ENCODE results near the gene PLCL2. TPM values are rescaled to one million over a fixed set of nuclear protein-coding genes. Genes with fewer than 3 reads are reported as not detected.
"Not testable (repeated sequence)": the region's sequence is repeated elsewhere in the genome, so short reads cannot be mapped to it uniquely, and the experiment has no call there.

The PLCL2 gene
- total and polyA plus RNA-seq, 2 donors = 7.0 to 17.8 TPM

GRCh38 chr3:17106801-17107200 lies 222.0 kb downstream of the PLCL2 start:
- not testable (repeated sequence) for H3K36me3 ChIP-seq (ENCODE audit: control insufficient read depth in 2 of 2, insufficient read depth in 2 of 2, low read length in 1 of 2); H3K9me3 ChIP-seq (ENCODE audit: control insufficient read depth in 2 of 2, insufficient read depth in 1 of 2, low read length in 1 of 2); H3K27ac ChIP-seq (ENCODE audit: low read depth in 1 of 2, low read length in 1 of 2); DNase-seq (ENCODE audit: low read depth in 6 of 9, low spot score in 9 of 9); H3K4me1 ChIP-seq (ENCODE audit: control insufficient read depth in 2 of 2, insufficient read depth in 2 of 2, low read length in 2 of 2); H3K27me3 ChIP-seq (ENCODE audit: control insufficient read depth in 2 of 2, insufficient read depth in 1 of 2, low read length in 1 of 2); H3K4me3 ChIP-seq (ENCODE audit: low read length in 2 of 2)
- WGBS = 97% methylated on average over 5 of the region's 5 CpGs

- WGBS = 69% methylated on average over 8 of the region's 8 CpGs
- no peak for DNase-seq (ENCODE audit: low read depth in 6 of 9, low spot score in 9 of 9)
- no peaks in the 10 kb centered on the region for H3K36me3 ChIP-seq (ENCODE audit: control insufficient read depth in 2 of 2, insufficient read depth in 2 of 2, low read length in 1 of 2)
- no peaks in the 10 kb centered on the region for H3K4me1 ChIP-seq (ENCODE audit: control insufficient read depth in 2 of 2, insufficient read depth in 2 of 2, low read length in 2 of 2)
- H3K4me3 ChIP-seq (ENCODE audit: low read length in 2 of 2) = no peak overlapping the region
- H3K9me3 ChIP-seq (ENCODE audit: control insufficient read depth in 2 of 2, insufficient read depth in 1 of 2, low read length in 1 of 2) = no peaks in the 10 kb centered on the region
- no peaks in the 10 kb centered on the region for H3K27me3 ChIP-seq (ENCODE audit: control insufficient read depth in 2 of 2, insufficient read depth in 1 of 2, low read length in 1 of 2)
- no peak overlapping the region for H3K27ac ChIP-seq (ENCODE audit: low read depth in 1 of 2, low read length in 1 of 2)
Observed at GRCh38 chr3:17110660-17111396, 226.1 kb downstream of the PLCL2 start.

DNA sequence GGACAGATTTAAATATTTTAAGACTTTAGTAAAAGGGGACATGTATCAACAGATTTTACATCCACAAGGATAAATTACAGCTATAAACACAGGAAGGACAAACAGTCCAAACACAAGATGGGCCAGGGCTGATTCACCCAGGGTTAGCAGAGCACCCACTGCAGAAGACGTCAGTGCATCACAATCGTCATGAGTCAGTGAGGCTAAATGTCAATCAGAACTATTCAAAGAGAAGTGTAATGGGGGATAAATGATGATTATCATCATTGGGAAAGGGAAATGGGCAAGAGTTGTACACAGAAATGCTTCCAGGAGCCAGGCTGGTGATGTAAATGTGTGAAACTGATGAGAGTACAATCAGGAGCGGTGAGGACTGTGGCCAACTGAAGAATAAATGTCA lies 226.8 kb downstream of the PLCL2 start:
- WGBS = 97% methylated on average over 3 of the region's 3 CpGs
- no peak overlapping the region for H3K27ac ChIP-seq (ENCODE audit: low read depth in 1 of 2, low read length in 1 of 2)
- DNase-seq (ENCODE audit: low read depth in 6 of 9, low spot score in 9 of 9) = no peak
- H3K4me3 ChIP-seq (ENCODE audit: low read length in 2 of 2) = no peak overlapping the region
- no peaks in the 10 kb centered on the region for H3K36me3 ChIP-seq (ENCODE audit: control insufficient read depth in 2 of 2, insufficient read depth in 2 of 2, low read length in 1 of 2)
- no peaks in the 10 kb centered on the region for H3K9me3 ChIP-seq (ENCODE audit: control insufficient read depth in 2 of 2, insufficient read depth in 1 of 2, low read length in 1 of 2)
- no peaks in the 10 kb centered on the region for H3K27me3 ChIP-seq (ENCODE audit: control insufficient read depth in 2 of 2, insufficient read depth in 1 of 2, low read length in 1 of 2)
- H3K4me1 ChIP-seq (ENCODE audit: control insufficient read depth in 2 of 2, insufficient read depth in 2 of 2, low read length in 2 of 2) = no peaks in the 10 kb centered on the region

- Histone ChIP-seq H3K27me3 (ENCODE audit: control insufficient read depth in 2 of 2, insufficient read depth in 1 of 2, low read length in 1 of 2) (no peaks in the 10 kb centered on the region), H3K4me1 (ENCODE audit: control insufficient read depth in 2 of 2, insufficient read depth in 2 of 2, low read length in 2 of 2) (no peaks in the 10 kb centered on the region), H3K4me3 (ENCODE audit: low read length in 2 of 2) (no peak overlapping the region), H3K27ac (ENCODE audit: low read depth in 1 of 2, low read length in 1 of 2) (no peak overlapping the region), H3K9me3 (ENCODE audit: control insufficient read depth in 2 of 2, insufficient read depth in 1 of 2, low read length in 1 of 2) (no peaks in the 10 kb centered on the region), H3K36me3 (ENCODE audit: control insufficient read depth in 2 of 2, insufficient read depth in 2 of 2, low read length in 1 of 2) (no peaks in the 10 kb centered on the region)
- WGBS = 99% methylated on average over 3 of the region's 3 CpGs
- no peak for DNase-seq (ENCODE audit: low read depth in 6 of 9, low spot score in 9 of 9)
Observed at GRCh38 chr3:17115186-17115585, 230.4 kb downstream of the PLCL2 start.

GRCh38 chr3:17116007-17116600 lies 231.3 kb downstream of the PLCL2 start:
- no peaks in the 10 kb centered on the region for H3K9me3 ChIP-seq (ENCODE audit: control insufficient read depth in 2 of 2, insufficient read depth in 1 of 2, low read length in 1 of 2)
- H3K27ac ChIP-seq (ENCODE audit: low read depth in 1 of 2, low read length in 1 of 2) = no peak overlapping the region
- no peaks in the 10 kb centered on the region for H3K4me1 ChIP-seq (ENCODE audit: control insufficient read depth in 2 of 2, insufficient read depth in 2 of 2, low read length in 2 of 2)
- no peak overlapping the region for H3K4me3 ChIP-seq (ENCODE audit: low read length in 2 of 2)
- H3K27me3 ChIP-seq (ENCODE audit: control insufficient read depth in 2 of 2, insufficient read depth in 1 of 2, low read length in 1 of 2) = no peaks in the 10 kb centered on the region
- no peak for DNase-seq (ENCODE audit: low read depth in 6 of 9, low spot score in 9 of 9)
- H3K36me3 ChIP-seq (ENCODE audit: control insufficient read depth in 2 of 2, insufficient read depth in 2 of 2, low read length in 1 of 2) = no peaks in the 10 kb centered on the region
- 97% methylated on average over 8 of the region's 8 CpGs for WGBS

- Histone ChIP-seq H3K36me3 (ENCODE audit: control insufficient read depth in 2 of 2, insufficient read depth in 2 of 2, low read length in 1 of 2) (no peaks in the 10 kb centered on the region), H3K4me3 (ENCODE audit: low read length in 2 of 2) (no peak overlapping the region), H3K27ac (ENCODE audit: low read depth in 1 of 2, low read length in 1 of 2) (no peak overlapping the region), H3K9me3 (ENCODE audit: control insufficient read depth in 2 of 2, insufficient read depth in 1 of 2, low read length in 1 of 2) (peaks cover 0 to 4% of the 10 kb centered on the region in 2 donors), H3K4me1 (ENCODE audit: control insufficient read depth in 2 of 2, insufficient read depth in 2 of 2, low read length in 2 of 2) (no peaks in the 10 kb centered on the region), H3K27me3 (ENCODE audit: control insufficient read depth in 2 of 2, insufficient read depth in 1 of 2, low read length in 1 of 2) (no peaks in the 10 kb centered on the region)
- 98% methylated on average over 6 of the region's 6 CpGs for WGBS
- no peak for DNase-seq (ENCODE audit: low read depth in 6 of 9, low spot score in 9 of 9)
Observed at GRCh38 chr3:17118771-17119170, 234.0 kb downstream of the PLCL2 start.

GRCh38 chr3:17119201-17120072 lies 234.7 kb downstream of the PLCL2 start:
- 97% methylated on average over 5 of the region's 5 CpGs for WGBS
- H3K27me3 ChIP-seq (ENCODE audit: control insufficient read depth in 2 of 2, insufficient read depth in 1 of 2, low read length in 1 of 2) = no peaks in the 10 kb centered on the region
- H3K4me3 ChIP-seq (ENCODE audit: low read length in 2 of 2) = no peak overlapping the region
- no peak for DNase-seq (ENCODE audit: low read depth in 6 of 9, low spot score in 9 of 9)
- peaks cover 0 to 4% of the 10 kb centered on the region in 2 donors for H3K9me3 ChIP-seq (ENCODE audit: control insufficient read depth in 2 of 2, insufficient read depth in 1 of 2, low read length in 1 of 2)
- no peaks in the 10 kb centered on the region for H3K36me3 ChIP-seq (ENCODE audit: control insufficient read depth in 2 of 2, insufficient read depth in 2 of 2, low read length in 1 of 2)
- H3K27ac ChIP-seq (ENCODE audit: low read depth in 1 of 2, low read length in 1 of 2) = no peak overlapping the region
- H3K4me1 ChIP-seq (ENCODE audit: control insufficient read depth in 2 of 2, insufficient read depth in 2 of 2, low read length in 2 of 2) = no peaks in the 10 kb centered on the region

- no peak overlapping the region for H3K27ac ChIP-seq (ENCODE audit: low read depth in 1 of 2, low read length in 1 of 2)
- H3K9me3 ChIP-seq (ENCODE audit: control insufficient read depth in 2 of 2, insufficient read depth in 1 of 2, low read length in 1 of 2) = peaks cover 0 to 4% of the 10 kb centered on the region in 2 donors
- H3K27me3 ChIP-seq (ENCODE audit: control insufficient read depth in 2 of 2, insufficient read depth in 1 of 2, low read length in 1 of 2) = no peaks in the 10 kb centered on the region
- WGBS = 97% methylated on average over 4 of the region's 4 CpGs
- no peak for DNase-seq (ENCODE audit: low read depth in 6 of 9, low spot score in 9 of 9)
- no peak overlapping the region for H3K4me3 ChIP-seq (ENCODE audit: low read length in 2 of 2)
- no peaks in the 10 kb centered on the region for H3K4me1 ChIP-seq (ENCODE audit: control insufficient read depth in 2 of 2, insufficient read depth in 2 of 2, low read length in 2 of 2)
- H3K36me3 ChIP-seq (ENCODE audit: control insufficient read depth in 2 of 2, insufficient read depth in 2 of 2, low read length in 1 of 2) = no peaks in the 10 kb centered on the region
Observed at GRCh38 chr3:17120115-17120514, 235.4 kb downstream of the PLCL2 start.

- H3K9me3 ChIP-seq (ENCODE audit: control insufficient read depth in 2 of 2, insufficient read depth in 1 of 2, low read length in 1 of 2) = peaks cover 0 to 4% of the 10 kb centered on the region in 2 donors
- no peaks in the 10 kb centered on the region for H3K4me1 ChIP-seq (ENCODE audit: control insufficient read depth in 2 of 2, insufficient read depth in 2 of 2, low read length in 2 of 2)
- H3K4me3 ChIP-seq (ENCODE audit: low read length in 2 of 2) = no peak overlapping the region
- no peaks in the 10 kb centered on the region for H3K27me3 ChIP-seq (ENCODE audit: control insufficient read depth in 2 of 2, insufficient read depth in 1 of 2, low read length in 1 of 2)
- H3K27ac ChIP-seq (ENCODE audit: low read depth in 1 of 2, low read length in 1 of 2) = no peak overlapping the region
- no peaks in the 10 kb centered on the region for H3K36me3 ChIP-seq (ENCODE audit: control insufficient read depth in 2 of 2, insufficient read depth in 2 of 2, low read length in 1 of 2)
- WGBS = 93% methylated on average over 2 of the region's 2 CpGs
- DNase-seq (ENCODE audit: low read depth in 6 of 9, low spot score in 9 of 9) = no peak
Observed at GRCh38 chr3:17121336-17121735, 236.6 kb downstream of the PLCL2 start.
